Measurements from ENCODE around the gene MAFG. TPM values are rescaled to one million over a fixed set of nuclear protein-coding genes. Genes with fewer than 3 reads are reported as not detected.

MAFG gene
- total RNA-seq, 1 experiment from 2014 or later = 49.7 TPM

- ChIA-PET CTCF (interaction anchor here (0.7 kb wide), 1 partner anchor 49 kb away, joined by 7 read pairs; no protein-coding TSS in a partner anchor), POLR2A (ENCODE audit: low non-redundant PET) (no interaction called here)
- H3K4me3 ChIP-seq (ENCODE audit: low read depth, low read length, poor library complexity, severe bottlenecking) = no peak overlapping the region
- BruUV-seq (replicated peaks) = no TSS peak
- no peaks in the 10 kb centered on the region for H3K9me3 ChIP-seq (ENCODE audit: low read depth, low read length, poor library complexity, severe bottlenecking)
- DNase-seq (ENCODE audit: low spot score) = no peak
- intact Hi-C loops (cut with micrococcal nuclease; ENCODE audit: unreplicated experiment) = loop anchor here (5.0 kb wide), 1 partner anchor 66 kb away; the partner anchor contains the start of genes CENPX and LRRC45
- H3K27me3 ChIP-seq (replicated peaks; ENCODE audit: insufficient read depth, low read depth, low read length, poor library complexity) = peaks cover 28% of the 10 kb centered on the region
- no peaks in the 10 kb centered on the region for H3K4me1 ChIP-seq (ENCODE audit: insufficient read depth, low read length, poor library complexity, severe bottlenecking)
- TF ChIP-seq EZH2 (IDR thresholded peaks at IDR 0.05; ENCODE audit: borderline replicate concordance, low read depth, low read length, poor library complexity, severe bottlenecking) (no peak), CTCF (conservative IDR thresholded peaks at IDR 0.05; ENCODE audit: low read depth, low read length) (no peak)
- no peaks in the 10 kb centered on the region for H3K36me3 ChIP-seq (ENCODE audit: insufficient read depth, low read length, poor library complexity, severe bottlenecking)
- H3K27ac ChIP-seq (ENCODE audit: low read depth, low read length, poor library complexity, severe bottlenecking) = no peak overlapping the region
These were observed 28.4 kb upstream of the MAFG start for GRCh38 chr17:81955756-81956544.

DNA sequence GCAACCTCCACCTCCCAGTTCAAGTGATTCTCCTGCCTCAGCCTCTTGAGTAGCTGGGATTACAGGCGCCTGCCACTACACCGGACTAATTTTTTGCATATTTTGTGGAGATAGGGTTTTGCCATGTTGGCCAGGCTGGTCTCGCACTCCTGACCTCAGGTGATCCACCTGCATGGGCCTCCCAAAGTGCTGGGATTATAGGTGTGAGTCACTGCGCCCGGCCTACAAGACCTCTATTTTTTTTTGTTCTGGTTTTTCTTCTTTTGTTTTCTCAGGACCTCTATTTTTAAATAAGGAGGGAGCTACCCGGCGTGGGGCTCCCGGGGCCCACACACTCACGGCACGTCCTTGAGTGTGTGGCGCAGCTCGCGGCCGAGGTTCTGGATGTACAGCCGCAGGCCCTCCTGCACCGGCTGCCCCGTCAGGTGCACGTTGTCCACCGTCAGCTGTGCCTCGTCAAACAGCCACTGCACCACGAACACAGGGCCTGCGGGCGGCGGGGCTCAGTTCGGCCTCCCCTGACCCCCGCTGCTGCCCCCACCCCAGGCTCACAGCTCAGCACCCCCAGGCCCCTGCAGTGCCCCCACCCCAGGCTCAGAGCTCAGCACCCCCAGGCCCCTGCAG, 27.6 kb upstream of the MAFG start:
- Histone ChIP-seq H3K4me1 (ENCODE audit: insufficient read depth, low read length, poor library complexity, severe bottlenecking) (no peaks in the 10 kb centered on the region), H3K27me3 (replicated peaks; ENCODE audit: insufficient read depth, low read depth, low read length, poor library complexity) (peaks cover 22% of the 10 kb centered on the region), H3K36me3 (ENCODE audit: insufficient read depth, low read length, poor library complexity, severe bottlenecking) (no peaks in the 10 kb centered on the region), H3K9me3 (ENCODE audit: low read depth, low read length, poor library complexity, severe bottlenecking) (no peaks in the 10 kb centered on the region), H3K4me3 (ENCODE audit: low read depth, low read length, poor library complexity, severe bottlenecking) (no peak overlapping the region), H3K27ac (ENCODE audit: low read depth, low read length, poor library complexity, severe bottlenecking) (no peak overlapping the region)
- intact Hi-C loops (cut with micrococcal nuclease; ENCODE audit: unreplicated experiment) = loop anchor here (5.0 kb wide), 1 partner anchor 67 kb away; the partner anchor contains the start of genes CENPX and LRRC45
- TF ChIP-seq CTCF (conservative IDR thresholded peaks at IDR 0.05; ENCODE audit: low read depth, low read length) (no peak), EZH2 (IDR thresholded peaks at IDR 0.05; ENCODE audit: borderline replicate concordance, low read depth, low read length, poor library complexity, severe bottlenecking) (no peak)
- CTCF ChIA-PET = no interaction called here
- POLR2A ChIA-PET (ENCODE audit: low non-redundant PET) = no interaction called here
- no peak for DNase-seq (ENCODE audit: low spot score)
- no TSS peak for BruUV-seq (replicated peaks)

DNA sequence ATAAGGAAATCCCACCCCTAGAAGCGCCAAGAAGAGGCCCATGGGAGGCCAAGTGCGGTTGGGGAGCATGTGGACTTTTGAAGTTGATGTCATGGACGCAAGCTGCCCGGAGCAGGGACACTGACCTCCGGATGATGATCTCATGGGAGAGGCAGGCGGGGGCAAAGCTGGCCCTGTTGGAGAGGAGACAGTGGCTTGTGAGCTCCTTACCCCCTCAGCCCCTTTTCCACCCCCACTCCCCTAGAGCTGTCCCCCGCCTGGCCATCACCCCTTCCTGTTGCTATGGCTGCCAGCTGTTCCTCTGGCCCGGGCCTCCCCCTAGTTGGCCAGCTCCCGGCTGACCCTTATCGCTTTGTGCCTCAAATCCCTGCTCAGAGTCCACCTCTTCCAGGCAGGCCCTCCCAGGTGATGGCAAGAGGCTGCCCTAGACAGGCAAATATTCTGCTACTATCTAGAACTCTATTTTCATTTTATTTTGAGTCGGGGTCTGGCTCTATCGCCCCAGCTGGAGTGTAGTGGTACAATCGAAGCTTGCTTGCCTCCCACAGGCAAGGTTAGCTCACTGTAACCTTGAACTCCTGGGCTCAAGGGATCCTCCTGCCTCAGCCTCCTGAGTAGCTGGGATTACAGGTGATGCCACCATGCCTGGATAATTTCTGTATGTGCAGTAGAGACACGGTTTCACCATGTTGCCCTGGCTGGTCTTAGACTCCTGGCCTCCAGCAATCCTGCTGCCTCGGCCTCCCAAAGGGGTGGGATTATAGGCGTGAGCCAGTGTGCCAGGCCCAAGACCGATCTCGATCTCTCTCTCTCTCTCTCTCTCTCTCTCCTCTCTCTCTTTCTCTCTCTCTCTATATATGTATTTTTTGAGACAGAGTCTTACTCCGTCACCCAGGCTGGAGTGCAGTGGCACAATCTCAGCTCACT, 26.9 kb upstream of the MAFG start:
- intact Hi-C loops (cut with micrococcal nuclease; ENCODE audit: unreplicated experiment) = loop anchor here (5.0 kb wide), 1 partner anchor 68 kb away; the partner anchor contains the start of genes CENPX and LRRC45
- no peak for DNase-seq (ENCODE audit: low spot score)
- CTCF ChIA-PET = no interaction called here
- no peaks in the 10 kb centered on the region for H3K9me3 ChIP-seq (ENCODE audit: low read depth, low read length, poor library complexity, severe bottlenecking)
- no TSS peak for BruUV-seq (replicated peaks)
- no peaks in the 10 kb centered on the region for H3K4me1 ChIP-seq (ENCODE audit: insufficient read depth, low read length, poor library complexity, severe bottlenecking)
- TF ChIP-seq CTCF (conservative IDR thresholded peaks at IDR 0.05; ENCODE audit: low read depth, low read length) = no peak
- TF ChIP-seq EZH2 (IDR thresholded peaks at IDR 0.05; ENCODE audit: borderline replicate concordance, low read depth, low read length, poor library complexity, severe bottlenecking) = no peak
- peaks cover 14% of the 10 kb centered on the region for H3K27me3 ChIP-seq (replicated peaks; ENCODE audit: insufficient read depth, low read depth, low read length, poor library complexity)
- H3K36me3 ChIP-seq (ENCODE audit: insufficient read depth, low read length, poor library complexity, severe bottlenecking) = no peaks in the 10 kb centered on the region
- H3K27ac ChIP-seq (ENCODE audit: low read depth, low read length, poor library complexity, severe bottlenecking) = no peak overlapping the region
- H3K4me3 ChIP-seq (ENCODE audit: low read depth, low read length, poor library complexity, severe bottlenecking) = no peak overlapping the region
- POLR2A ChIA-PET (ENCODE audit: low non-redundant PET) = no interaction called here
